Measurements from ENCODE around the gene PGAP1. TPM values are rescaled to one million over a fixed set of nuclear protein-coding genes. Genes with fewer than 3 reads are reported as not detected.
A peak's percentile ranks its signal among the peaks of the same experiment; 100 is the strongest.

PGAP1 gene
- total and polyA plus RNA-seq, 7 donors, result 0.57 to 5.2 (median 2.2) TPM

GRCh38 chr2:196927376-196928225 lies 1.1 kb upstream of the PGAP1 start:
- WGBS, 3 donors, result 21 to 27% (median 23%) methylated on average over 22 of the region's 22 CpGs
- no peaks in the 10 kb centered on the region for H3K9me3 ChIP-seq
- no peak for ATAC-seq

GRCh38 chr2:196925768-196926561 lies 542 bp downstream of the PGAP1 start:
- Histone ChIP-seq H3K9me3 (no peaks in the 10 kb centered on the region), H3K27me3 (ENCODE audit: insufficient read depth in 3 of 3, low read length in 2 of 3) (no peaks in the 10 kb centered on the region), H3K27ac (peak overlapping the region; percentile 78), H3K4me1 (peaks cover 9% of the 10 kb centered on the region), H3K4me3 (peak overlapping the region; percentile 90), H3K36me3 (ENCODE audit: insufficient read depth in 1 of 2, low read depth in 1 of 2) (no peaks in the 10 kb centered on the region)
- TF ChIP-seq CTCF (IDR thresholded peaks at IDR 0.05), result no peak
- ATAC-seq (peak; percentile 26 to 60 (median 38)), DNase-seq (peak; percentile 18 to 52)
- intact Hi-C loops (cut with DNase I), result loop anchor here in 1 of 2 donors (2.0 to 5.0 kb wide), 2 partner anchors 61 to 127 kb away; partner anchors contain the start of gene GTF3C3
- 0 to 1% (median 0%) methylated on average over 32 to 37 of the region's 37 CpGs for WGBS, 3 donors

More at GRCh38 chr2:196927376-196928225, 1.1 kb upstream of the PGAP1 start:
- intact Hi-C loops (cut with DNase I), result loop anchor here in 1 of 2 donors (2.0 to 5.0 kb wide), 2 partner anchors 60 to 129 kb away; partner anchors contain the start of gene GTF3C3
- Histone ChIP-seq H3K36me3 (ENCODE audit: insufficient read depth in 1 of 2, low read depth in 1 of 2) (no peaks in the 10 kb centered on the region), H3K4me3 (peak overlapping the region; percentile 90), H3K27ac (peak overlapping the region; percentile 78), H3K27me3 (ENCODE audit: insufficient read depth in 3 of 3, low read length in 2 of 3) (no peaks in the 10 kb centered on the region), H3K4me1 (peaks cover 9% of the 10 kb centered on the region)
- DNase-seq, result no peak
- no peak for TF ChIP-seq CTCF (IDR thresholded peaks at IDR 0.05)

GRCh38 chr2:196925051-196925767 lies 1.3 kb downstream of the PGAP1 start:
- intact Hi-C loops (cut with DNase I), result loop anchor here in 1 of 2 donors (5.0 kb wide), 1 partner anchor 62 kb away; no protein-coding TSS in a partner anchor
- peak overlapping the region; percentile 78 for H3K27ac ChIP-seq
- TF ChIP-seq CTCF (IDR thresholded peaks at IDR 0.05), result no peak

GRCh38 chr2:196924051-196924450 lies 2.5 kb downstream of the PGAP1 start:
- H3K4me1 ChIP-seq, result peaks cover 9% of the 10 kb centered on the region
- no peak overlapping the region for H3K4me3 ChIP-seq
- ATAC-seq (no peak), DNase-seq (no peak)
- no peaks in the 10 kb centered on the region for H3K36me3 ChIP-seq (ENCODE audit: insufficient read depth in 1 of 2, low read depth in 1 of 2)
- intact Hi-C loops (cut with DNase I), result no loop called here
- H3K27me3 ChIP-seq (ENCODE audit: insufficient read depth in 3 of 3, low read length in 2 of 3), result no peaks in the 10 kb centered on the region
- no peak overlapping the region for H3K27ac ChIP-seq
- no peaks in the 10 kb centered on the region for H3K9me3 ChIP-seq
- no peak for TF ChIP-seq CTCF (IDR thresholded peaks at IDR 0.05)

More at GRCh38 chr2:196925051-196925767, 1.3 kb downstream of the PGAP1 start:
- no peak for ATAC-seq
- WGBS, 3 donors, result 25% methylated on average over 11 of the region's 11 CpGs
- Histone ChIP-seq H3K36me3 (ENCODE audit: insufficient read depth in 1 of 2, low read depth in 1 of 2) (no peaks in the 10 kb centered on the region), H3K4me1 (peaks cover 9% of the 10 kb centered on the region), H3K4me3 (peak overlapping the region; percentile 90), H3K9me3 (no peaks in the 10 kb centered on the region), H3K27me3 (ENCODE audit: insufficient read depth in 3 of 3, low read length in 2 of 3) (no peaks in the 10 kb centered on the region)
- DNase-seq, result no peak

Data from psoas muscle (tissue), 8 donors.